ENCODE results near the gene MACROD2.

MACROD2 gene

DNA sequence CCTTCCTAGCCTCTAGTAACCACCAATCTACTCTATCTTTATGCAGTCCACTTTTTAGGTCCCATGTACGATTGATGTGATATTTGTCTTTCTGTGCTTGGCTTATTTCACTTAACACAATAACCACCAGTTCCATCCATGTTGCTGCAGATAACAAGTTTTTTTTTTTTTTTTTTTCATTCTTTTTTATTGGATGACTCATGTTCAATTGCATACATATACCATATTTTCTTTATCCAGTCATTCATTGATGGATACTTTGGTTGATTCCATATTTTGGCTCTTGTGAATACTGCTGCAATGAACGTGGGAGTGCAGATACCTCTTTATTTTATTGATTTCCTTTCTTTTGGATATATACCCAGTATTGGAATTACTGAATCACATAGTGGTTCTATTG lies 942.5 kb downstream of the MACROD2 start:
- TF ChIP-seq, protein P1, sequence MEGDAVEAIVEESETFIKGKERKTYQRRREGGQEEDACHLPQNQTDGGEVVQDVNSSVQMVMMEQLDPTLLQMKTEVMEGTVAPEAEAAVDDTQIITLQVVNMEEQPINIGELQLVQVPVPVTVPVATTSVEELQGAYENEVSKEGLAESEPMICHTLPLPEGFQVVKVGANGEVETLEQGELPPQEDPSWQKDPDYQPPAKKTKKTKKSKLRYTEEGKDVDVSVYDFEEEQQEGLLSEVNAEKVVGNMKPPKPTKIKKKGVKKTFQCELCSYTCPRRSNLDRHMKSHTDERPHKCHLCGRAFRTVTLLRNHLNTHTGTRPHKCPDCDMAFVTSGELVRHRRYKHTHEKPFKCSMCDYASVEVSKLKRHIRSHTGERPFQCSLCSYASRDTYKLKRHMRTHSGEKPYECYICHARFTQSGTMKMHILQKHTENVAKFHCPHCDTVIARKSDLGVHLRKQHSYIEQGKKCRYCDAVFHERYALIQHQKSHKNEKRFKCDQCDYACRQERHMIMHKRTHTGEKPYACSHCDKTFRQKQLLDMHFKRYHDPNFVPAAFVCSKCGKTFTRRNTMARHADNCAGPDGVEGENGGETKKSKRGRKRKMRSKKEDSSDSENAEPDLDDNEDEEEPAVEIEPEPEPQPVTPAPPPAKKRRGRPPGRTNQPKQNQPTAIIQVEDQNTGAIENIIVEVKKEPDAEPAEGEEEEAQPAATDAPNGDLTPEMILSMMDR (IDR thresholded peaks at IDR 0.05; ENCODE audit: low read depth, low read length, missing control alignments) = no peak
- in situ Hi-C loops (cut with HindIII; ENCODE audit: low sequenced_read_pairs) = no loop called here

DNA sequence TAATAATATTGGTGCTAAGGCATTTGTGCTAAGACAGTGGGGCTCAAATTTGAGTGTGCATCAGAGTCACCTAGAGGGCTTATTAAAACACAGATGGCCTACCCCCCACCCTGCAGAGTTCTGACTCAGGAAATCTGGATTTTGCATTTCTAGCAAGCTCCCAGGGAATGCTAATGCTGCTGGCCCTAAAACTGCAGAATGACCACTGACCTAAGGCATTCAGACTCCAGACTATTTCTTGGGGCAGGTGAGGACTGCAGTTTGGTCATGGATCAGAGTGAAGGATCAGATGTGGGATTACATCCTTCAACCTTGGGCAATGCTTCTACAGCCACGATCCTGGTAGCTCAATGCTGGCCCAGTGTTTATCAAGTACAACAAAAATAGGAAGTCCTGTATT lies 952.2 kb downstream of the MACROD2 start:
- in situ Hi-C loops (cut with HindIII; ENCODE audit: low sequenced_read_pairs) = no loop called here
- DNase-seq (ENCODE audit: low read depth) = no peak
- TF ChIP-seq, protein P1 (IDR thresholded peaks at IDR 0.05; ENCODE audit: low read depth, low read length, missing control alignments) = no peak

More for the DNA sequence above, 942.5 kb downstream of the MACROD2 start:
- H3K4me3 ChIP-seq (ENCODE audit: low read depth, low read length) = no peak overlapping the region
- no peak for DNase-seq (ENCODE audit: low read depth)

DNA sequence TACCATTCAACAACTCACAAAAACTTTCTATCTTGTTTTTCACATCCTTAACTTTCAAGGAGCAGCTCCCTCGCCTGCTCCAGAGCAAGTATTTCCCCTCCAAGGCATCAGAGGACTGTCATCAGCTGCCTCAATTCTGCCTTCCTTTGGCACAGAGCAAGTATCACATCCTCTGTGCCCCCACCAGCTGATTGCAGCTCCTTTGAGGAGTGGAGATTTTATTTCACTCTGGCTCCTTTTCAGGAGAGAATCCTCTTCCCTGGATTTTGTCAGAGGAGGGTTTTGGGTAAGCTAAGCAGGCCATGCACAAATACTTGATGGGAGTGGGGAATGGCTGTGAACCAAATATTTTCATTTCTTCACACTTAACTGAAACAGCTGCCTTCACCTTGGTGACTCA lies 952.6 kb downstream of the MACROD2 start:
- DNase-seq (ENCODE audit: low read depth) = no peak
- H3K4me3 ChIP-seq (ENCODE audit: low read depth, low read length) = no peak overlapping the region
- TF ChIP-seq, protein P1 (IDR thresholded peaks at IDR 0.05; ENCODE audit: low read depth, low read length, missing control alignments) = no peak
- in situ Hi-C loops (cut with HindIII; ENCODE audit: low sequenced_read_pairs) = no loop called here

More for the DNA sequence above, 952.2 kb downstream of the MACROD2 start:
- no peak overlapping the region for H3K4me3 ChIP-seq (ENCODE audit: low read depth, low read length)

DNA sequence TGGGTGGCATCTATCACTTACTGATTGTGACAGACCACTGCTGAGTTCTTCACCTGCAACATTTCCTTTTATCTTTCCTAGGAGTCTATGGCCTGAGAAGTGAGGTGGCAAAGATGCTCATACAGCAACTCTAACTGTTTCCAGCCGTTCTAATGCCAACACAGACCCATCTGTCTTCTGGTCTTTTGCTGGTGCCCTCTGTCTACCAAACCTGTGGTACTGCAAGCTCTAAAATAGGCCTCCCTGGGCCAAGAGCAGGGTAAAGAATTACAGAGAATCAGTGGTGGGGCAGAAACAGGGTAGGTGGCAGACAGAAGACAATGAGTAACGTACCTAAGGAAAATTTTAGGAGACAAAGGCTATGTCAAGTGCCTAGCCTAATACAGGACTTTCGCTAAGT lies 953.1 kb downstream of the MACROD2 start:
- no peak overlapping the region for H3K4me3 ChIP-seq (ENCODE audit: low read depth, low read length)
- no peak for DNase-seq (ENCODE audit: low read depth)

DNA sequence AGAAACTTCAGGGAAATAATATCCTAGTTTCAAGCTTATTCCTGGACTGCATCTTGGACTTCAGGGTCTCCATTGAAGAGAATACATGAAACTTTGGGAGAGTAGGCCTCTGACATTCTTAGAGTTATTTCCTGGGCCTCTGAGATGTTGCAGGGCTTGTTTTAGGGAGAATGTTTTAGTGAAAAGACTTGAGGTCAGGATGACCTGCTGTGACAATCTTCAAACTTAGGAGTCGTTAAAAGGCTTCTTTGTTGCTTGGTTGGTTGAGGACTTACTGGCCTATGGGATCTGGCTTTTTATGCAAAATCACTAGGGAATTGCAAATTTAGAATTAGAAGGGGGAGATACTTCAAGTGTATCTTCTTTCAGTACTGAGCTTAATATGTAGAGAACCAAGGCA lies 955.3 kb downstream of the MACROD2 start:
- TF ChIP-seq, protein P1 (IDR thresholded peaks at IDR 0.05; ENCODE audit: low read depth, low read length, missing control alignments) = no peak
- DNase-seq (ENCODE audit: low read depth) = no peak
- in situ Hi-C loops (cut with HindIII; ENCODE audit: low sequenced_read_pairs) = no loop called here
- no peak overlapping the region for H3K4me3 ChIP-seq (ENCODE audit: low read depth, low read length)

More for the DNA sequence above, 953.1 kb downstream of the MACROD2 start:
- in situ Hi-C loops (cut with HindIII; ENCODE audit: low sequenced_read_pairs) = no loop called here
- TF ChIP-seq, protein P1 (IDR thresholded peaks at IDR 0.05; ENCODE audit: low read depth, low read length, missing control alignments) = peak; percentile 3

DNA sequence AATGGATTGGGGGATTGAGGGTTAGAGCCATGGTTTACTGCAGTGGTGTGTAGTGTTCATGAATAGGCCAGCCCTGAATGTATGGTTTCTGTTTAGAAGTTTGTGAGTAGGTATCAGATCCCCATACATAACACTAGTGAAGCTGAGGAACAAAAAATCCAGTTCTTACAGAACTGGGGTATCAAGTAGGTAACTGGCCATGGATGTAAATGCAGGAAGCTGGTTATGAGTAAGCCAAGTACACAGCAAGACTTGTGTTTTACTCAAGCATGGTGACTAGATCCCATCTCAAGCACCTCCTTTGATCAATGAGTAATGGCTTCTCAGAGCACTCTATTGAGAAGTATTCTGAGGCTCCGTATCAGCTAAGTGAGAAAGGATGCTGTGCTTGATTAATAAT lies 955.8 kb downstream of the MACROD2 start:
- TF ChIP-seq, protein P1 (IDR thresholded peaks at IDR 0.05; ENCODE audit: low read depth, low read length, missing control alignments) = no peak
- no peak for DNase-seq (ENCODE audit: low read depth)
- H3K4me3 ChIP-seq (ENCODE audit: low read depth, low read length) = no peak overlapping the region
- in situ Hi-C loops (cut with HindIII; ENCODE audit: low sequenced_read_pairs) = no loop called here

Data from astrocyte of the cerebellum (primary cell).